ENCODE results near the gene PKN2.

DNA sequence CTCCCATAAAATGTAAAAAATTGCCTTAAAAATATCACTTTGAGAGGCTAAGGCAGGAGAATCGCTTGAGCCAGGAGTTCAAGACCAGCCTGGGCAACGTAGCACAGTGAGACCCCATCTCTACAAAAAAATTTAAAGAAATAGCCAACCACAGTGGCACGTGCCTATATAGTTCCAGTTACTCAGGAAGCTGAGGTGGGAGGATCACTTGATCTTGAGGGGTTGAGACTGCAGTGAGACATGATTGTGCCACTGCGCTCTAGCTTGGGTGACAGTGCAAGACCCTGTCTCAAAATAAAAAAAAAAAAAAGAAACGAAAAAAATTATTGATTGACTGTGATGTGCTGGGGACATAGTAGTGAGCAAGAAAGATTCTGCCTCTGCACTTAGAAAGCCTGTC, 38.4 kb downstream of the PKN2 start:
- TF ChIP-seq POLR2A (IDR thresholded peaks at IDR 0.05) (no peak), CTCF (IDR thresholded peaks at IDR 0.05) (no peak)

All from right lobe of liver (tissue), 4 donors.